HG02571 (cell line): ENCODE data around the gene SENP8.

Experiments
- ATAC-seq: cut with Tn5 transposase; IDR thresholded peaks from one replicate; pipeline ENCODE4 v1.9.1; 2021; ENCODE audit warnings: mild to moderate bottlenecking, moderate library complexity; ENCODE audit not compliant: unreplicated experiment

SENP8 gene

GRCh38 chr15:72112805-72113204 lies 5.4 kb upstream of the SENP8 start:
- no peak for ATAC-seq

DNA sequence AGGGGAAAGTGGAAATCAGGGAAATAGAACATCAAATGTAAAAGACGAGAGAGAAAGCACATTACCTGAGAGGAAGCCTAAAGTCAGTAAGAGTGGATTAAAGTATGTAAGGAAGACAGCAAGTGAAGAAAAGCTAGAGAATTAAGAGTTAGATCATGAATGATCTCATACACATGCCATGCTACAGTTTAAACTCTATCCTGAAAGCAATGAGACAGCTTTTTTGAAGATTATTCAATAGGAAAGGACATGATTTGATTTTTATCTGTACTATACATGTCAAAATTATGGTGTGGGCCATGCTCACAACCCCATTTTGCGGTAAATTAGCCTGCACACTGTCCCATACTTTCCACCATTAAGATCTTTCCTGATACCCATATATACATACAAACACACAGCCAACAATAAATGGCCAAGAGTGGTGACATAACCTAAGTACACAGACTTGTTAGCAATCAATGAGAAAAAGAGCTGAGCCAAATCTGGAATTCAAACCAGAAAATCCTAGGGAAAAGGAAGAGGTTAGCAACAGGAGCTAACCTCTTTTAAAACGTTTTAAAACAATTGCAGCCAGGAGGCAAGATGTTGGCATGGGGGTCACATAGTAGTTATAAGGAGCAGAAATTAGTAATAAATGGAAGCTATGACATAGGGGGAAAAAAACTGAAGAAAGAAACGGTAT lies 4.7 kb upstream of the SENP8 start:
- no peak for ATAC-seq

GRCh38 chr15:72116731-72117485 lies 1.3 kb upstream of the SENP8 start:
- ATAC-seq: no peak

DNA sequence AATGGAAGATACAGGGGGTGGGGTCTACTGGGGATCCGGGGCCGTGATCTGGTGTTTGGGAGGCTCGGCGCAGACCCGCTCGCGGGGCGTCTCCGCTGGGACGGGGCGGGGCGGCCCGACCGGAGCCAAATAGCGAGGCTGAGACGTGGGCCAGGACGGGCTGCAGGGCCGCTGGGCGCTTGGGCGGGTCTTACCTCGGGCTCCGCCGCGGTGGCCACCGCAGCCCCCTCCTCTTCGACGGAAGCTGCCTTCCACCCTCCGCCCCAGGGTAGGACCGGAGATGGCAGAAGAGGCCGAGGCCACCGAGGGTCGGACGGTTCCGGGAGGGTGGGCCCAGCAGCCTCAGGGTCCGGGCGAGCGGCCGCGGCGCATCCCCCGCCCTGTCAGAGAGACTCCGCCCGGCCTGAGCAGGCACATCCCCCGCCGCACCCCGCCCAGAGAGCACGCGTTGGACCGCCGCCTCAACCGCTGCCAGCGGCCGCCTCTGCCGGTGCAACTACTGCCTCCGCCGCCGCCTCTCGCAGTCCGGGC lies 652 bp upstream of the SENP8 start:
- ATAC-seq: peak; percentile 67

DNA sequence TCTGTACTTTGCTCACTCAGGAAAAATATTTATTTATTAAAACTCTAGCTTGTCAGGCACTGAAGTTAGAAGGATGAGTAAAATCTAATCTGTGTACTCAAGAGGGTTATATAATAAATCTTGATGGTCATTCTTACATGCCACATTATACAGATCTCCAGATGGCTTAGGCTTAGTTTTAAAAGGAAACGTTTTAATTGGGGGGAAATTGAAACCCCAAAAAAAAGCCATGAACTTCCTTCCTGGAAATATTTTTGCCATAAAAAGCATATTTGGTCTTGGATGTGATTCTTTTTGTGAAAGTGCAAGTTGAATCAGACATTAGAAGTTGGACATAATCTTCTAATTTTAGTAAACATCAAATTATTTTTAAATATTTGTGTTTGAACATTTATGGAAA lies 6.0 kb downstream of the SENP8 start:
- ATAC-seq: no peak

GRCh38 chr15:72127724-72128322 lies 9.6 kb downstream of the SENP8 start:
- no peak for ATAC-seq

DNA sequence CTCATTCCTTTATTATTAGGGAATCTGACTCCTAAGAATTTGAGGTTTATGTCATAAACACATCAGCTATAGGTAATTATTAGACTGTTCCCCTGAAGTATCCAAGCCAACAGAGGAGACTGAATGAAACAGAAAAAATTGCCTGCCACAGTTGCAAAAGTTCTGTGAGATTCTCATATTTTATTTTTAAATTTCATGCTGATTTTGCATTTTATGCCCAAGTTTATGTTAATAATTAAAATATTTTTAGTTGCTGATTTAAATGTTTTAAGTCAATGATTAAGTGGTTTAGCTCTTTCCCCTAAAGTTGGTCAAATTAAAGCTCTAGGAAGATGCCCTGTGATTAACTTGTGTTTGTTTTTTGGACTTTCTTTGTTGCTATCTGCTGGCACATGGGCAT lies 10.2 kb downstream of the SENP8 start:
- no peak for ATAC-seq

DNA sequence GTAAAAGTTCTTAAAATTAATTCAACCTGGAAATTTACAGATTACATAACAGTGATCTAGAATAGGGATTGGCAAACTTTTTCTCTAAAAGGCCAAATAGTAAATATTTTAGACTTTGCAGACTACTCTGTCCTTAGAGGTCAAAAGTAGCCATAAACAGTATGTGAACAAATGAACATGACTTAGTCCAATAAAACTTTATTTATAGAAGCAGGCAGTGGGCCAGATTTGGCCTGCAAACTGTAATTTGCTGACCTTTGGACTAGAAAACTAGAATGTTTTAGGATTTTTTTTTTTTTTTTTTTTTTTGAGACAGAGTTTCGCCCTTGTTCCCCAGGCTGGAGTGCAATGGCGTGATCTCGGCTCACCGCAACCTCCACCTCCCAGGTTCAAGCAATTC lies 12.1 kb downstream of the SENP8 start:
- ATAC-seq: no peak

GRCh38 chr15:72131922-72132321 lies 13.7 kb downstream of the SENP8 start:
- no peak for ATAC-seq

GRCh38 chr15:72133211-72133610 lies 15.0 kb downstream of the SENP8 start:
- no peak for ATAC-seq

DNA sequence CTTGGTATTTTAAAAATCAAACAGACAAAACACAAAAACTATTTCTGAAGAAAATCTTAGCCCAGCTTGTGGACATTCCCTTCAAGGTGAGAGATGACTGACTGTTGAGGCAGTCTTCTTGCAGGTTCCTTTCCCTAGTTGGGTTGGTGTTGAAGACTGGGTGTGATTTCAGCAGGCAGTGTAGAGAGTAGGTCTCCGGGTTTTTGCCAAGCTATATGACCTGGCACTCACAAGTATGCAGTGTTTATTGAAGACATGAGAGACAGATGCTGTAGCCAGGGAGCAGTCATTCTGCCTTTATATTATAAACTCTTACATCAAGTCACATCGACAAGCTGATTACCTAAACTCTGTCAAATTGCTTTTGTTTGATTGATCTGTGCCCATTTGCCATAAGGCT lies 17.5 kb downstream of the SENP8 start:
- no peak for ATAC-seq

DNA sequence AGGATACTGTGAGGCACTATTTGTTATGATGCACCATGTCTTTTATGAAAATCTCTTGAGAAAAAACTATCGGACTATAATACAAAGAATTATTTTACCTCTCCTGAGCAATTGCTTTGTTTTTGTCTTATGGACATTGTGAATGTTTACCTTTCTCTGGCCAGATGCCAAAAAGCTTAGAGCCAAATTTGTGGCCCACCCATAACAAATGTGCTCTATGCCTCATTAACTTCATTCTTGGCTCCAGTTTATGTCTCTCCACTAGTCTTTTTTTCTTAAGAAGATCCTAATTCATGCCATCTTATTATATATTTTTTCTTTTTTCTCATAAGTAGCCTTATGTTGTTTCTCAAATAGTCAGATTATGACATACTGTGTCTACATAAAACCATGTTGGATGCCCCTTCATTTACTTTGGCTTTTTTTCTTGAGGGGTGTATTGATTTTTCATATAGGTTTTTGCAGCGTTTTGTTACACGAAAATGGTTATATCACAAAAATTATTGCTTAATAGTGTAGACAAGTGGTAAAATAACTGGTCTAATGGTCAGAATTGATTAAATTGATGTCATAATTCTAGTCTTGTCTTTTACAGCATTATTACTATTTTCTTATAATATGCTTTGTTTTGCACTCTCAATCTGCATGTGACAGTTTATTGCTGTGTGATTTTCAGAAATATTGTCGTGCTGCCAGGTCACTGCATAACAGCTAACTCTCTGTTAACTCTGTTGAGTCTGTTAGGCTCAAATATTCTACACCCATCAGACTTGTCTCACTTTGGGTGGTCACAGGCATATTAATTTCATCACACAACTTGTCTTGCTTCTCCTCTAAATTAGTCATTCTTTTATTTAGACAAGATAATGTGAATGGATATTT lies 18.2 kb downstream of the SENP8 start:
- no peak for ATAC-seq

DNA sequence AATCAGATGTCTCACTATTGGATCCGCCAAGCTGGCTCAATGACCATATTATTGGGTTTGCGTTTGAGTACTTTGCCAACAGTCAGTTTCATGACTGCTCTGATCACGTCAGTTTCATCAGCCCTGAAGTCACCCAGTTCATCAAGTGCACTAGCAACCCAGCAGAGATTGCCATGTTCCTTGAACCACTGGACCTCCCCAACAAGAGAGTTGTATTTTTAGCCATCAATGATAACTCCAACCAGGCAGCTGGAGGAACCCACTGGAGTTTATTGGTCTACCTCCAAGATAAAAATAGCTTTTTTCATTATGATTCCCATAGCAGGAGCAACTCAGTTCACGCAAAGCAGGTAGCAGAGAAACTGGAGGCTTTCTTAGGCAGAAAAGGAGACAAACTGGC lies 21.5 kb downstream of the SENP8 start:
- ATAC-seq: no peak

GRCh38 chr15:72140088-72140487 lies 21.9 kb downstream of the SENP8 start:
- no peak for ATAC-seq

DNA sequence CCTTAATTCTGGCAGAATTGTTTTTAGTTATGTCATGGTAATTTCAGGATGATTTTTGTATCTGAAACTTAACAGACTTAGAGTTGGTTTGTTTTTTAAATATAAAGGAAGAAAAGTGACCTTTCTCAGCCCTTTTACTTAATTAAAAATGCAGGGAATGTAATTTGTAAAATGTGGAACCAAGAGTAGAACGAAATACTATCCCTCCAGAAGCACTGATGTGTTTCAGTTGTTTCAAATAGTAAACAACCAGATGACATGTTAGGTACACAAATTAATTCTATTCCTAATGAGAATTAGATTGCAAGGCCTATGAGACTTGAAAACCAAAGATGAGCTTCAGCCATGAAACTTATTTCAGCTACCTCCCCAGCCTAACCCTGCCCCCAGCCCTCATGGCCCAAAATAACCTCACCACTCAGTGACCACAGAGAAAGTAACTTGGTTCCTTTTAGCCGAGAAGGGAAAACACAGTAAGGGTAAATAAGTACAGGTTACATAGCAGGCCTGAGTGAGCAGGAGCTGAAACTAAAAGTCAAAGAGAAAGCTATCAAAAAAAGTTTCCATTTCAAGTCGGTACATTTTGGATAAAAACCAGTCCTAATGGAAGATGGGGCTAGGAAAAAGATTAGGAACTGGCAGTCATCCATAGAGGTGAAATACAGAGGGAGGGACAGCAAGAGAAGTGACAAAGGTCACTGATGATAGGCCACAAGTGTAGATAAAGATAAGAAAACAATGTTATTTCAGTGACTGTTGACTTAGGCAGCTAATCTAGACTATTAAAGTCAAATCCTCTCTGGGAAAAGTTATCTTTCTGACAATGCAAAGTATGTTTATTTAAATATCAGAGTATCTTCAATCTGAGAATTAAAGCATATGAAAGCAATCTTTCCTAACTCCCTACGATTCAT lies 23.2 kb downstream of the SENP8 start:
- ATAC-seq: peak; percentile 99

GRCh38 chr15:72146221-72146620 lies 28.0 kb downstream of the SENP8 start:
- no peak for ATAC-seq

DNA sequence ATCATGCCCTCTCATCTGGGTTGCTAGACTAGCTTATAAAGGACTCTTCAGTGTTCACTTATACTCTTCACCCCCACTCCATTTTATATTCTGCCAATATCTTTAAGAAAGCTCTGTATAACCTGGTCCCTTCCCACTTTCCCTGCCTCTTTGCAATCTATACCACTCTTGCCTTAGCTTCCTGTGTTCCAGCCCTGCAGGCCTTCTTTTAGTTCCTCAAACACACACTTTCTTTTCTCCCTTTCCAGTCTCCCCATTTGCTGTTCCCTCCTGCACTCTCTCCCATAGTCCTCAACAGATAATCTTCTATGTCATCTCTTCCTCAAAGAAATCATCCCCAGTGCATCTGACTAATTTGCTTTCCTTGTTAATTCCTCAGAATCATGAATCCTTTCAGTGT lies 28.7 kb downstream of the SENP8 start:
- ATAC-seq: no peak

DNA sequence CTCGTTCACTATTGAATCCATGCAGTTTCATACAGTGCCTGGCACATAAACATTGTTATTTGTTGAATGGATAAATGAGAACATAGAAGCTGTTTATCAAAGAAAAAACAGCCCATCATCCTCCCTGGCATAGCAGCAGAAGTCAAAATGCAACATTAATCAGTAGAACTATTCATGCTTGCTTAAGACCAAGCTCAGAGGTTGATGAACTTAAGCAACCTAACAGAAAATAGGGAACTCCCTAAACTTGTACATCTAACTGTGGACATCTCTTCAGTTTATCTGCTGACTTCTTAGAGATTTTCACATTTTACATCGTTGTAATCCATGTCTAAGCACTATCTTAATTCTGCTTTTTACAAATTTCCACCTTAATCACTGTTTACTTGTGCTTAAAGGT lies 29.2 kb downstream of the SENP8 start:
- no peak for ATAC-seq

DNA sequence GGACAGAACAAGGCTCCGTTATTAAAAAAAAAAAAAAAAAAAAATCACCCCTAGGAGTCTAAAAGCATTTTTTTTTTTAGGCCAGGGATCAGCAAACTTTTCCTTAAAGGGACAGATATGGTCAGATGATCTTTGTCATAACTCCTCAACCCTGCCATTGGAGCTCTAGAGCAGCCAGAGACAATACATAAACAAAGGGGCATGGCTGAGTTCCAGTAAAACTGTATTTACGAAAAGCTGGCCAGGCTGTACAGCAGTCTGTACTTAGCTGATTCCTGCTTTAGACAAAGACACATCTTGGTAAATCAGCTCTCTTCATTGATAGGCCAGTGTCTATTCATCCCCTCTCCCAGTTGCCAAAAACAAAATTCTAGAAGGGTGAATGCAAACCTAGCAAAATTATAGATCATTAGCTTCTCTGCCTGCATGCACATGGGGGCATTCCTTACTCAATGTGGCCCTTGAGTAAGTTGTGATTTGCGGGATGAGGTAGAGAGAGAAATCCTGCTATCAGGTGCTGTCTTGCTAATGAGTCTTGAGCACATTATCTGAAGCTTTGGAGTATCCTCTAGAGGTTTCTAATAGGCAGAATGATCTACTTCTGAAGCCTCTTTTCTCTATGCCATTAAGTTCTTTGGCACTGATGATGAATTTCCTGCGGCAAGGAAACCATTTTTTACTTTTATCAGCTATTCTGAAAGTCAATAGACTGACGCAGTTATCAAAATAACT lies 35.2 kb downstream of the SENP8 start:
- no peak for ATAC-seq
